Panc1 (cell line): ENCODE results near the gene MTM1. TPM values are rescaled to one million over a fixed set of nuclear protein-coding genes. Genes with fewer than 3 reads are reported as not detected.

Experiments used
- ATAC-seq: fragments of 200-7000 bp; cut with Tn5 transposase; 2 replicates; pipeline ENCODE4 v1.9.1; 2020; ENCODE audit warnings: mild to moderate bottlenecking, moderate library complexity
- BruUV-seq: library from RNA; stranded (reverse); fragments of 400-500 nt; replicated peaks from 2 replicates; lab custom pipeline; 2021; lab: Mats Ljungman, UMichigan
- CTCF ChIA-PET: fragments of 300-600 bp; sonication (Branson Sonifier 250); formaldehyde crosslinking; loops from one replicate; lab custom pipeline; 2022; ENCODE audit warnings: antibody characterized with exemption; lab: Charles Lee
- POLR2A ChIA-PET: fragments of 300-600 bp; sonication (Branson Sonifier 250); formaldehyde crosslinking; loops from one replicate; lab custom pipeline; 2022; ENCODE audit warnings: antibody characterized with exemption; lab: Charles Lee
- DNase-seq: peaks from one replicate; pipeline ENCODE4 v3.0.0-alpha.2; 2010; ENCODE audit warnings: low read depth, low spot score
- H3K27ac ChIP-seq: 2 replicates; pipeline ENCODE4 v1.5.1; 2011; ENCODE audit warnings: mild to moderate bottlenecking, low read length, inconsistent platforms
- H3K27me3 ChIP-seq: fragments of 200-500 bp; sonication (Bioruptor generic); 2 replicates; pipeline ENCODE4 v1.6.0; 2014; ENCODE audit warnings: low read length, inconsistent platforms; ENCODE audit not compliant: control insufficient read depth, insufficient read depth
- H3K36me3 ChIP-seq: fragments of 200-500 bp; sonication (Bioruptor generic); 2 replicates; pipeline ENCODE4 v1.5.1; 2014; ENCODE audit warnings: inconsistent platforms, mild to moderate bottlenecking, low read length, moderate library complexity; ENCODE audit not compliant: control insufficient read depth, insufficient read depth
- H3K4me1 ChIP-seq: 2 replicates; pipeline ENCODE4 v1.5.1; 2011; ENCODE audit warnings: inconsistent platforms, mild to moderate bottlenecking, low read length, moderate library complexity; ENCODE audit not compliant: control insufficient read depth, insufficient read depth
- H3K4me3 ChIP-seq, 2 experiments: 2 replicates each; pipeline ENCODE4 v1.5.1; 2011 to 2012; ENCODE audit warnings: low read depth in 2 of 2, low read length in 2 of 2, mild to moderate bottlenecking in 2 of 2, inconsistent platforms in 1 of 2, moderate library complexity in 1 of 2
- H3K9me3 ChIP-seq: fragments of 200-500 bp; sonication (Bioruptor generic); 2 replicates; pipeline ENCODE4 v1.5.1; 2014; ENCODE audit warnings: low read depth, mild to moderate bottlenecking, inconsistent platforms, low read length, moderate library complexity; ENCODE audit not compliant: control insufficient read depth, insufficient read depth
- POLR2AphosphoS5 ChIP-seq: IDR thresholded peaks from 2 replicates; pipeline ENCODE4 v1.6.1; 2012; ENCODE audit warnings: mild to moderate bottlenecking, low read depth, low read length, moderate library complexity
- REST ChIP-seq, 2 experiments: IDR thresholded peaks; 2 replicates each; pipeline ENCODE4 v1.6.1; 2011 to 2012; ENCODE audit warnings: low read depth in 2 of 2, control low read depth in 1 of 2, low read length in 1 of 2, mild to moderate bottlenecking in 1 of 2, moderate library complexity in 1 of 2; ENCODE audit not compliant: insufficient read depth in 1 of 2
- SIN3A ChIP-seq: IDR thresholded peaks from 2 replicates; pipeline ENCODE4 v1.6.1; 2012; ENCODE audit warnings: low read depth, mild to moderate bottlenecking, low read length, moderate library complexity, borderline replicate concordance; ENCODE audit not compliant: insufficient read depth
- TCF7L2 ChIP-seq: IDR thresholded peaks from 2 replicates; pipeline ENCODE4 v1.6.1; 2011; ENCODE audit warnings: mild to moderate bottlenecking, low read depth, low read length, inconsistent platforms
- in situ Hi-C: cut with HindIII; loops from 2 replicates; pipeline ENCODE4 v1.10.0; 2016; ENCODE audit warnings: low sequenced_read_pairs, low pct_unique_long_range_greater_than_20kb
- intact Hi-C: fragments of 100-400 bp; cut with micrococcal nuclease; formaldehyde crosslinking; loops from one replicate; pipeline ENCODE4 v1.10.0; 2022; ENCODE audit not compliant: unreplicated experiment
- total RNA-seq: library from RNA; stranded (reverse); gene quantifications from one replicate; pipeline ENCODE4 v1.2.1, GENCODE V29; 2021; ENCODE audit not compliant: unreplicated experiment
- TF ChIP-seq, protein P1 (sequence below): fragments of 450-650 bp; IDR thresholded peaks from 2 replicates; pipeline ENCODE4 v1.5.1; 2017; ENCODE audit warnings: mild to moderate bottlenecking

MTM1 gene
- total RNA-seq, 1 experiment from 2014 or later: 24.0 TPM

- no peak for TF ChIP-seq REST (IDR thresholded peaks at IDR 0.05; ENCODE audit: insufficient read depth in 1 of 2, low read depth in 2 of 2, low read length in 1 of 2)
- TF ChIP-seq, protein P1, sequence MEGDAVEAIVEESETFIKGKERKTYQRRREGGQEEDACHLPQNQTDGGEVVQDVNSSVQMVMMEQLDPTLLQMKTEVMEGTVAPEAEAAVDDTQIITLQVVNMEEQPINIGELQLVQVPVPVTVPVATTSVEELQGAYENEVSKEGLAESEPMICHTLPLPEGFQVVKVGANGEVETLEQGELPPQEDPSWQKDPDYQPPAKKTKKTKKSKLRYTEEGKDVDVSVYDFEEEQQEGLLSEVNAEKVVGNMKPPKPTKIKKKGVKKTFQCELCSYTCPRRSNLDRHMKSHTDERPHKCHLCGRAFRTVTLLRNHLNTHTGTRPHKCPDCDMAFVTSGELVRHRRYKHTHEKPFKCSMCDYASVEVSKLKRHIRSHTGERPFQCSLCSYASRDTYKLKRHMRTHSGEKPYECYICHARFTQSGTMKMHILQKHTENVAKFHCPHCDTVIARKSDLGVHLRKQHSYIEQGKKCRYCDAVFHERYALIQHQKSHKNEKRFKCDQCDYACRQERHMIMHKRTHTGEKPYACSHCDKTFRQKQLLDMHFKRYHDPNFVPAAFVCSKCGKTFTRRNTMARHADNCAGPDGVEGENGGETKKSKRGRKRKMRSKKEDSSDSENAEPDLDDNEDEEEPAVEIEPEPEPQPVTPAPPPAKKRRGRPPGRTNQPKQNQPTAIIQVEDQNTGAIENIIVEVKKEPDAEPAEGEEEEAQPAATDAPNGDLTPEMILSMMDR: peak; percentile 80
- H3K4me3 ChIP-seq: no peak overlapping the region
- intact Hi-C loops (no loop called here), in situ Hi-C loops (no loop called here)
- no peaks in the 10 kb centered on the region for H3K36me3 ChIP-seq
- H3K27ac ChIP-seq: no peak overlapping the region
- H3K4me1 ChIP-seq: no peaks in the 10 kb centered on the region
- no peaks in the 10 kb centered on the region for H3K9me3 ChIP-seq
- ATAC-seq (no peak), DNase-seq (no peak)
- no peaks in the 10 kb centered on the region for H3K27me3 ChIP-seq
- no TSS peak for BruUV-seq
- ChIA-PET CTCF (interaction anchor here (0.6 kb wide), 1 partner anchor 95 kb away, joined by 3 read pairs; no protein-coding TSS in a partner anchor), POLR2A (no interaction called here)
Measured at GRCh38 chrX:150587585-150588503, 19.4 kb downstream of the MTM1 start.

DNA sequence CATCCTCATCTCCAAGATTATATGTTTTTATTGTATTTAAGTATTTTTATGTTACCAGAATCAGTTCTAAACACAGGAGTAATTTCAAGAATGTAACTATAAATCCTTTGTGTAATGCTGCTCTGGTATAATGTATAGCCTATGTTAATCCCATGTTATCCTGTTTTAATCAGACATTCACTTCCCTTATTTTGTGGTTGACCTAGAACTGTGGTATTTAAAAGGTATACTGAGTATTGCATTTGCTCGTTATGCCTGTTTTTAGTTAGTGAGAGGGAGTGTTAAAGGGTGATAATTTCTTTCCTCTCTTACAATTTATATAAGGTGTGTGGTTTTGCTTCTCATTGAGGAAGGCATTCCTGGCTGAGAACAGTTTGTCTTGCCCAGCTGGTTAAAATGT lies 26.2 kb downstream of the MTM1 start:
- Histone ChIP-seq H3K27me3 (no peaks in the 10 kb centered on the region), H3K9me3 (no peaks in the 10 kb centered on the region), H3K36me3 (no peaks in the 10 kb centered on the region), H3K4me3 (no peak overlapping the region), H3K4me1 (no peaks in the 10 kb centered on the region), H3K27ac (no peak overlapping the region)
- CTCF ChIA-PET: no interaction called here
- POLR2A ChIA-PET: no interaction called here
- no peak for ATAC-seq
- TF ChIP-seq POLR2AphosphoS5: no peak
- TF ChIP-seq REST (IDR thresholded peaks at IDR 0.05; ENCODE audit: insufficient read depth in 1 of 2, low read depth in 2 of 2, low read length in 1 of 2): no peak
- no peak for TF ChIP-seq TCF7L2
- TF ChIP-seq, protein P1: no peak
- no peak for TF ChIP-seq SIN3A
- BruUV-seq: no TSS peak
- intact Hi-C loops: no loop called here
- DNase-seq: no peak
- in situ Hi-C loops: no loop called here
